ENCODE results near the gene FBXO42. TPM values are rescaled to one million over a fixed set of nuclear protein-coding genes. Genes with fewer than 3 reads are reported as not detected.

Gene FBXO42
- total and polyA plus RNA-seq, 2 experiments from 2014 or later = 6.0 to 20.7 TPM

GRCh38 chr1:16354619-16355018 is 2.3 kb upstream of the FBXO42 start:
- Mint-ChIP-seq H3K9me3 (no peaks in the 10 kb centered on the region), H3K36me3 (ENCODE audit: low read depth) (no peaks in the 10 kb centered on the region), H3K27ac (no peak overlapping the region), H3K4me3 (no peak overlapping the region), H3K27me3 (ENCODE audit: insufficient read depth, low read depth, poor library complexity) (no peaks in the 10 kb centered on the region), H3K4me1 (peaks cover 13% of the 10 kb centered on the region; the same call in 2 of the 3 replicates)
- peaks cover 12% of the 10 kb centered on the region; the same call in 1 of the 2 replicates for H3K4me1 ChIP-seq (ENCODE audit: insufficient read depth)
- H3K4me2 ChIP-seq = no peak overlapping the region
- no peaks in the 10 kb centered on the region for H3K27me3 ChIP-seq (ENCODE audit: insufficient read depth)
- H3K36me3 ChIP-seq (ENCODE audit: insufficient read depth) = no peaks in the 10 kb centered on the region
- ATAC-seq (no peak), DNase-seq (ENCODE audit: low spot score) (no peak)
- no peaks in the 10 kb centered on the region for H3K9me2 ChIP-seq (ENCODE audit: insufficient read depth)
- H3F3A ChIP-seq (replicated peaks; ENCODE audit: low read depth) = peaks cover 3% of the 10 kb centered on the region; the same call in 1 of the 2 replicates
- H4K20me1 ChIP-seq (replicated peaks; ENCODE audit: insufficient read depth) = peaks cover 16% of the 10 kb centered on the region
- H3K27ac ChIP-seq (ENCODE audit: low read depth) = no peak overlapping the region
- peaks cover 23% of the 10 kb centered on the region for H3K79me2 ChIP-seq (replicated peaks; ENCODE audit: insufficient read depth)
- TF ChIP-seq STAT1 (IDR thresholded peaks at IDR 0.05; ENCODE audit: unreplicated experiment) = no peak
- TF ChIP-seq, protein P1, sequence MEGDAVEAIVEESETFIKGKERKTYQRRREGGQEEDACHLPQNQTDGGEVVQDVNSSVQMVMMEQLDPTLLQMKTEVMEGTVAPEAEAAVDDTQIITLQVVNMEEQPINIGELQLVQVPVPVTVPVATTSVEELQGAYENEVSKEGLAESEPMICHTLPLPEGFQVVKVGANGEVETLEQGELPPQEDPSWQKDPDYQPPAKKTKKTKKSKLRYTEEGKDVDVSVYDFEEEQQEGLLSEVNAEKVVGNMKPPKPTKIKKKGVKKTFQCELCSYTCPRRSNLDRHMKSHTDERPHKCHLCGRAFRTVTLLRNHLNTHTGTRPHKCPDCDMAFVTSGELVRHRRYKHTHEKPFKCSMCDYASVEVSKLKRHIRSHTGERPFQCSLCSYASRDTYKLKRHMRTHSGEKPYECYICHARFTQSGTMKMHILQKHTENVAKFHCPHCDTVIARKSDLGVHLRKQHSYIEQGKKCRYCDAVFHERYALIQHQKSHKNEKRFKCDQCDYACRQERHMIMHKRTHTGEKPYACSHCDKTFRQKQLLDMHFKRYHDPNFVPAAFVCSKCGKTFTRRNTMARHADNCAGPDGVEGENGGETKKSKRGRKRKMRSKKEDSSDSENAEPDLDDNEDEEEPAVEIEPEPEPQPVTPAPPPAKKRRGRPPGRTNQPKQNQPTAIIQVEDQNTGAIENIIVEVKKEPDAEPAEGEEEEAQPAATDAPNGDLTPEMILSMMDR (conservative IDR thresholded peaks at IDR 0.05; ENCODE audit: low read depth in 2 of 2) = no peak
- no peak for TF ChIP-seq JUNB (IDR thresholded peaks at IDR 0.05; ENCODE audit: unreplicated experiment)
- no peak for TF ChIP-seq NANOG (IDR thresholded peaks at IDR 0.05; ENCODE audit: borderline replicate concordance)
- no peak for TF ChIP-seq ETS1 (IDR thresholded peaks at IDR 0.05)
- no peak overlapping the region for H3K4me3 ChIP-seq
- no peak overlapping the region for H2AFZ ChIP-seq

DNA sequence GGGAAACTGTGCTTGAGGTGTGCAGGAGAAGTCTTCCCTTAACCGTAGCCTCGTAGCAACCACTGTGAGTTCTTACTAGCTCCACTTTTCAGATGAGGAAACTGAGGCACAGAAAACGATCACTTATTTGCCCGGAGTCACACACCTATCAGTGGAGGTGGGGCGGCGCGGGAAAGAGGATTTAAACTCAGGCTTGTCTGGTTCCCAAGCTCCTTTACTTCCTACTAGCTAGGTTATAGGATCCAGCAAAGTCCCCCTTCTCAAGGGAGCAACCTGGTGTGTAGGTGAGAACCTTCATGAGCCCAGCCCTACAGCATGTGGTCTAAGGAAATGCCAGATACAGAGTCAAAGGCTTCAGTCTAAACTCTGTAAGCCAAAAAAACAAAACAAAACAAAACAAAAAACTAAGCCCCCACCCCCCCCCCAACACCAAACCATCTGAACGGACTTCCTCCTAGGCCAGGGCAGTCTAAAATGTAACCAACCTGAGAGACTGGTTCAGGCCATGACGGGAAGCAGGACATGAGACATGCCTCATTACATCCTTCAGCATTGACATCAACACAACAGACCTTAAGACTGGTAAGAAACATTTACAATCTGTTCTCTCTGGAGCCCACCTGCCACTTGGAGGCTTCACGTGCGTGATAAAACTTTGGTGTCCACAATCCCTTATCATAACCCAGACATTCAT is 709 bp upstream of the FBXO42 start:
- Mint-ChIP-seq H3K4me3 (peak overlapping the region; percentile 90), H3K36me3 (ENCODE audit: low read depth) (no peaks in the 10 kb centered on the region), H3K27ac (peak overlapping the region; percentile 87), H3K4me1 (peaks cover 13% of the 10 kb centered on the region; the same call in 2 of the 3 replicates), H3K27me3 (ENCODE audit: insufficient read depth, low read depth, poor library complexity) (no peaks in the 10 kb centered on the region), H3K9me3 (no peaks in the 10 kb centered on the region)
- peak; percentile 6 for ATAC-seq
- H2AFZ ChIP-seq = peak overlapping the region; percentile 94
- TF ChIP-seq REST (IDR thresholded peaks at IDR 0.05; ENCODE audit: unreplicated experiment) (no peak), JUNB (IDR thresholded peaks at IDR 0.05; ENCODE audit: unreplicated experiment) (no peak), EZH2phosphoT487 (IDR thresholded peaks at IDR 0.05; ENCODE audit: unreplicated experiment) (no peak), STAT1 (IDR thresholded peaks at IDR 0.05; ENCODE audit: unreplicated experiment) (no peak), EZH2 (IDR thresholded peaks at IDR 0.05; ENCODE audit: low read depth, unreplicated experiment) (no peak), CREB1 (CRISPR knock-in tag; IDR thresholded peaks at IDR 0.05; ENCODE audit: low read depth) (no peak), ZNF331 (CRISPR knock-in tag; IDR thresholded peaks at IDR 0.05; ENCODE audit: low read depth) (no peak), POLR2AphosphoS5 (IDR thresholded peaks at IDR 0.05; ENCODE audit: low read depth) (no peak)
- TF ChIP-seq, protein P1 (conservative IDR thresholded peaks at IDR 0.05; ENCODE audit: low read depth in 2 of 2) = no peak
- peaks cover 3% of the 10 kb centered on the region; the same call in 1 of the 2 replicates for H3F3A ChIP-seq (replicated peaks; ENCODE audit: low read depth)
- no peaks in the 10 kb centered on the region for H3K36me3 ChIP-seq (ENCODE audit: insufficient read depth)
- no peaks in the 10 kb centered on the region for H3K27me3 ChIP-seq (ENCODE audit: insufficient read depth)
- peaks cover 39% of the 10 kb centered on the region for H3K79me2 ChIP-seq (replicated peaks; ENCODE audit: insufficient read depth)
- H3K4me1 ChIP-seq (ENCODE audit: insufficient read depth) = peaks cover 12% of the 10 kb centered on the region; the same call in 1 of the 2 replicates
- peak overlapping the region; percentile 75 for H3K4me2 ChIP-seq
- H3K9me2 ChIP-seq (ENCODE audit: insufficient read depth) = no peaks in the 10 kb centered on the region
- H3K4me3 ChIP-seq = peak overlapping the region; percentile 92
- peak overlapping the region; percentile 46; the same call in 1 of the 2 replicates for H3K27ac ChIP-seq (ENCODE audit: low read depth)
- DNase-seq (ENCODE audit: low spot score) = peak; percentile 33
- H4K20me1 ChIP-seq (replicated peaks; ENCODE audit: insufficient read depth) = peaks cover 27% of the 10 kb centered on the region
